Inflammatory macrophage treated with lipopolysaccharide for 4 hours (primary cell): ENCODE data around the gene SSBP4.

Experiments used
- DNase-seq: peaks from one replicate; pipeline ENCODE4 v3.0.0-alpha.2; 2020

Gene SSBP4

GRCh38 chr19:18434411-18435175 is 15.4 kb downstream of the SSBP4 start:
- DNase-seq: no peak

GRCh38 chr19:18435178-18435841 is 16.1 kb downstream of the SSBP4 start:
- no peak for DNase-seq

- peak; percentile 68 for DNase-seq
Measured at GRCh38 chr19:18435842-18436670, 16.9 kb downstream of the SSBP4 start.

- no peak for DNase-seq
Measured at GRCh38 chr19:18436671-18437490, 17.7 kb downstream of the SSBP4 start.

GRCh38 chr19:18437491-18438330 is 18.5 kb downstream of the SSBP4 start, which contains the start of gene ISYNA1:
TSS of gene ISYNA1 (minus strand) at chr19:18438133. CDS start at chr19:18437979, 154 bp downstream.
- DNase-seq: no peak

GRCh38 chr19:18438331-18439024 is 19.3 kb downstream of the SSBP4 start:
- DNase-seq: no peak

GRCh38 chr19:18439025-18439909 is 20.1 kb downstream of the SSBP4 start:
- no peak for DNase-seq

- DNase-seq: no peak
Measured at GRCh38 chr19:18439910-18440237, 20.7 kb downstream of the SSBP4 start.

GRCh38 chr19:18440415-18440877 is 21.2 kb downstream of the SSBP4 start:
- no peak for DNase-seq

GRCh38 chr19:18440936-18441803 is 22.0 kb downstream of the SSBP4 start:
- no peak for DNase-seq

- DNase-seq: no peak
Measured at GRCh38 chr19:18441804-18442788, 22.9 kb downstream of the SSBP4 start.

- no peak for DNase-seq
Measured at GRCh38 chr19:18442941-18443340, 23.7 kb downstream of the SSBP4 start.

GRCh38 chr19:18443406-18443805 is 24.2 kb downstream of the SSBP4 start:
- no peak for DNase-seq

GRCh38 chr19:18443831-18444230 is 24.6 kb downstream of the SSBP4 start:
- no peak for DNase-seq

GRCh38 chr19:18444513-18444912 is 25.3 kb downstream of the SSBP4 start:
- no peak for DNase-seq

- DNase-seq: no peak
Measured at GRCh38 chr19:18445262-18445948, 26.2 kb downstream of the SSBP4 start.
